ENCODE results near the gene IDH2. TPM values are rescaled to one million over a fixed set of nuclear protein-coding genes. Genes with fewer than 3 reads are reported as not detected.

The IDH2 gene
- total RNA-seq, 4 donors from 2014 or later: 15.7 to 41.4 (median 20.3) TPM

DNA sequence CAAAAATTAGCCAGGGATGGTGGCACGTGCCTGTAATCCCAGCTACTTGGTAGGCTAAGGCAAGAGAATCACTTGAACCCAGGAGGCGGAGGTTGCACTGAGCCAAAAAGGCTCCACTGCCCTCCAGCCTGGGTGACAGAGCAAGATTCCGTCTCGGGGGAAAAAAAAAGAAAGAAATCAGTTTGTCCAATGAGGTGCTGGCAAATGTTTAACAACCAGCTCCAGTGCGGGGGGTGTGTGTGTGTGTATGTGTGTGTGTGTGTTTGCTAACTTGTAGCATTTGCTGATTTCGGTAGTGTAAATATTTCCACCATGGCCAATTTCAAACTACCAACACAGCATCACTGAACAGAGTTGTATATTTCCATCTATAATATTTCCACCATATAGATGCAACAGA, 23.8 kb upstream of the IDH2 start:
- TF ChIP-seq POLR2A (IDR thresholded peaks at IDR 0.05): no peak
- TF ChIP-seq EP300 (IDR thresholded peaks at IDR 0.05): no peak
- TF ChIP-seq, protein P1, sequence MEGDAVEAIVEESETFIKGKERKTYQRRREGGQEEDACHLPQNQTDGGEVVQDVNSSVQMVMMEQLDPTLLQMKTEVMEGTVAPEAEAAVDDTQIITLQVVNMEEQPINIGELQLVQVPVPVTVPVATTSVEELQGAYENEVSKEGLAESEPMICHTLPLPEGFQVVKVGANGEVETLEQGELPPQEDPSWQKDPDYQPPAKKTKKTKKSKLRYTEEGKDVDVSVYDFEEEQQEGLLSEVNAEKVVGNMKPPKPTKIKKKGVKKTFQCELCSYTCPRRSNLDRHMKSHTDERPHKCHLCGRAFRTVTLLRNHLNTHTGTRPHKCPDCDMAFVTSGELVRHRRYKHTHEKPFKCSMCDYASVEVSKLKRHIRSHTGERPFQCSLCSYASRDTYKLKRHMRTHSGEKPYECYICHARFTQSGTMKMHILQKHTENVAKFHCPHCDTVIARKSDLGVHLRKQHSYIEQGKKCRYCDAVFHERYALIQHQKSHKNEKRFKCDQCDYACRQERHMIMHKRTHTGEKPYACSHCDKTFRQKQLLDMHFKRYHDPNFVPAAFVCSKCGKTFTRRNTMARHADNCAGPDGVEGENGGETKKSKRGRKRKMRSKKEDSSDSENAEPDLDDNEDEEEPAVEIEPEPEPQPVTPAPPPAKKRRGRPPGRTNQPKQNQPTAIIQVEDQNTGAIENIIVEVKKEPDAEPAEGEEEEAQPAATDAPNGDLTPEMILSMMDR (IDR thresholded peaks at IDR 0.05): no peak
- H3K9me3 ChIP-seq: no peaks in the 10 kb centered on the region
- no peaks in the 10 kb centered on the region for H3K27me3 ChIP-seq
- H3K4me3 ChIP-seq: no peak overlapping the region
- no peaks in the 10 kb centered on the region for H3K4me1 ChIP-seq
- WGBS, 2 donors: 76 to 79% methylated on average over 6 of the region's 6 CpGs
- H3K36me3 ChIP-seq: no peaks in the 10 kb centered on the region
- H3K27ac ChIP-seq: no peak overlapping the region
- DNase-seq (ENCODE audit: low spot score in 2 of 2): no peak

DNA sequence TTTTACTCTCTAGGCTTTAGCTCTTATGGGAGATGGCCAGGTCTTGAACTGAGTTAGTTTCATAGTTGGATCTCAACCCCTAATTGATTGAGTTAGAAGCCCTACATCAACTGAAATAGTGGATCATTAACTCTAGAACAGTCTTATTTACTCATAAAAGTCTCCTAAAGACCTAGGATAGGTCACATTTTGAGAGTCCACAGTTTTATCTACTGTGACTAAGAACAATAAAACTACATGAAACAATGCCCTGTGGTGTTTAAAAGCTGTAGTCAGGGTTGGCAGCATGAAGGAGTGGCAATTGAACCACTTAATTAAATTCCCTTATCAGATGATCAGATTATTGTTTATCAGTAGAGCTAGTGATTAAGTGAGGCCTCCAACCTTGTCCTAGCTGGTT, 22.2 kb upstream of the IDH2 start:
- Histone ChIP-seq H3K4me1 (no peaks in the 10 kb centered on the region), H3K27ac (no peak overlapping the region), H3K27me3 (no peaks in the 10 kb centered on the region), H3K36me3 (no peaks in the 10 kb centered on the region), H3K9me3 (no peaks in the 10 kb centered on the region), H3K4me3 (no peak overlapping the region)
- DNase-seq (ENCODE audit: low spot score in 2 of 2): no peak
- TF ChIP-seq, protein P1 (IDR thresholded peaks at IDR 0.05): no peak
- TF ChIP-seq POLR2A (IDR thresholded peaks at IDR 0.05): no peak
- TF ChIP-seq EP300 (IDR thresholded peaks at IDR 0.05): no peak

DNA sequence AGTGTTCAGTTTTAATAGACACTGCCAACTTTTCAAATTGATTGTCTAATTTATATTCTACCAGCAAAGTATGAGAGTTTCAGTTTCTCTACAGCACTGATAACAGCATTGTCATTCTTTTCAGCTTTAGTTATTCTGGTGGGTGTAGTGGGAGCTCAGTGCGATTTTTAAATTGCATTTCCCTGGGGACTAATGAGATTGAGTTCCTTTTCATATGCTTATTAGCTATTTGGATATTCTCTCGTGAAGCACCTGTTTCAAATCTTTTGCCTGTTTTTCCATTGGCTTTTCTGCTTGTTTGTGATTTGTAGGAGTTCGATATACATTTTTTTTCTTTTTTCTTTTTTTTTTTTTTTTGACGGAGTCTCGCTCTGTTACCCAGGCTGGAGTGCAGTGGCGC, 18.8 kb upstream of the IDH2 start:
- Histone ChIP-seq H3K36me3 (no peaks in the 10 kb centered on the region), H3K4me1 (no peaks in the 10 kb centered on the region), H3K27ac (no peak overlapping the region), H3K9me3 (no peaks in the 10 kb centered on the region), H3K27me3 (no peaks in the 10 kb centered on the region), H3K4me3 (no peak overlapping the region)
- no peak for DNase-seq (ENCODE audit: low spot score in 2 of 2)
- TF ChIP-seq, protein P1 (IDR thresholded peaks at IDR 0.05): no peak
- no peak for TF ChIP-seq EP300 (IDR thresholded peaks at IDR 0.05)
- no peak for TF ChIP-seq POLR2A (IDR thresholded peaks at IDR 0.05)
- 78 to 84% methylated on average over 6 of the region's 6 CpGs for WGBS, 2 donors

DNA sequence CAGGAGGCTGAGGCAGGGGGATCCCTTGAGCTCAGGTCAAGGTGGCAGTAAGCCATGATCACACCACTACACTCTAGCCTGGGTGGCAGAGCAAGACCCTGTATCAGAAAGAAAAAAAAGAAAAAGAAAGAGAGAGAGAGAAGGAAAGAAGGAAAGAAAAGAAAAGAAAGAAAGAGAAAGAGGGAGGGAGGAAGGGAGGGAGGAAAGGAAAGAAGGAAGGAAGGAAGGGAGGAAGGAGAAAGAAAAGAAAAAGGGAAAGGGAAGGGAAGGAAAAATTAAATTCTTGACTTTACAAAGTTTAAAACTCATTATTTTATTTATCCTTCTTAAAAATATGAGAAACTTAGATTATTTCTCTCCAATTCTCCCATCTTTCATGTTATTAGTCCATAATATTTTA, 17.1 kb upstream of the IDH2 start:
- no peaks in the 10 kb centered on the region for H3K4me1 ChIP-seq
- H3K36me3 ChIP-seq: no peaks in the 10 kb centered on the region
- no peak overlapping the region for H3K4me3 ChIP-seq
- no peaks in the 10 kb centered on the region for H3K27me3 ChIP-seq
- TF ChIP-seq POLR2A (IDR thresholded peaks at IDR 0.05) (no peak), EP300 (IDR thresholded peaks at IDR 0.05) (no peak)
- TF ChIP-seq, protein P1 (IDR thresholded peaks at IDR 0.05): no peak
- peaks cover 0 to 11% (median 2%) of the 10 kb centered on the region in 4 donors for H3K9me3 ChIP-seq
- DNase-seq (ENCODE audit: low spot score in 2 of 2): no peak
- no peak overlapping the region for H3K27ac ChIP-seq

DNA sequence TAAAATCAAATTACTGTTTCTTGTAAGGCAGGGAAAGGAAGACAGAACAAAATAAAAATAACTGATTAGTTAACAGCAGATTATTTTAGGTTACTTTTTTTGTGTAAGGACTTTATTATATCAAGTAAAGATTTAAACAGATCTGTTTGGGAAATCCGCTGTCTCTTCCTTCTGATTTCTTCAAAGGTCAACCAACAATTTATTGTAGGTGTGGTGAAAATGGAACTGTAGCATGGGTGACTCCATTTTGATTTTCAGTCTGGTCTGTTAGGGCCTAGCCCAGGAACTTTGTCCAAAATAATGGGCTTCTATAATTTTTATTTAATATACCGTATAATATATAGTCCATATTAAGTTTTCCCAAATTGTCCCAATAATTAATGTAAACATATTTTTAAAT, 13.5 kb upstream of the IDH2 start:
- Histone ChIP-seq H3K9me3 (peaks cover 0 to 22% (median 2%) of the 10 kb centered on the region in 4 donors), H3K4me3 (no peak overlapping the region), H3K27me3 (no peaks in the 10 kb centered on the region), H3K27ac (no peak overlapping the region), H3K36me3 (no peaks in the 10 kb centered on the region), H3K4me1 (no peaks in the 10 kb centered on the region)
- 96 to 97% methylated on average over 2 of the region's 2 CpGs for WGBS, 2 donors
- TF ChIP-seq, protein P1 (IDR thresholded peaks at IDR 0.05): no peak
- TF ChIP-seq EP300 (IDR thresholded peaks at IDR 0.05) (no peak), POLR2A (IDR thresholded peaks at IDR 0.05) (no peak)
- DNase-seq (ENCODE audit: low spot score in 2 of 2): no peak

Measured in tibial nerve (tissue), 4 donors.